HG03460 (cell line): ENCODE measurements around the gene ACSF3.
"Not testable (repeated sequence)": the region's sequence is repeated elsewhere in the genome, so short reads cannot be mapped to it uniquely, and the experiment has no call there.

Experiments
- ATAC-seq: cut with Tn5 transposase; IDR thresholded peaks from one replicate; pipeline ENCODE4 v1.9.1; 2021; ENCODE audit not compliant: unreplicated experiment

The ACSF3 gene

GRCh38 chr16:89156740-89157645, 63.3 kb downstream of the ACSF3 start:
- ATAC-seq: no peak

- ATAC-seq: no peak
Observed at GRCh38 chr16:89157778-89158177, 64.1 kb downstream of the ACSF3 start.

GRCh38 chr16:89159066-89159849, 65.6 kb downstream of the ACSF3 start:
- no peak for ATAC-seq

- ATAC-seq: no peak
Observed at GRCh38 chr16:89159850-89160354, 66.2 kb downstream of the ACSF3 start.

- ATAC-seq: no peak
Observed at GRCh38 chr16:89160977-89161701, 67.5 kb downstream of the ACSF3 start.

GRCh38 chr16:89161763-89162713, 68.4 kb downstream of the ACSF3 start:
- ATAC-seq: no peak

- no peak for ATAC-seq
Observed at GRCh38 chr16:89163297-89163696, 69.6 kb downstream of the ACSF3 start.

- ATAC-seq: no peak
Observed at GRCh38 chr16:89164436-89164835, 70.8 kb downstream of the ACSF3 start.

- no peak for ATAC-seq
Observed at GRCh38 chr16:89164847-89165680, 71.4 kb downstream of the ACSF3 start.

- ATAC-seq: not testable (repeated sequence)
Observed at GRCh38 chr16:89165681-89165979, 72.0 kb downstream of the ACSF3 start.

GRCh38 chr16:89166696-89167424, 73.2 kb downstream of the ACSF3 start:
- no peak for ATAC-seq

GRCh38 chr16:89167425-89167941, 73.8 kb downstream of the ACSF3 start:
- ATAC-seq: no peak

- no peak for ATAC-seq
Observed at GRCh38 chr16:89168381-89169189, 74.9 kb downstream of the ACSF3 start.

GRCh38 chr16:89169778-89170177, 76.1 kb downstream of the ACSF3 start:
- ATAC-seq: no peak

- ATAC-seq: no peak
Observed at GRCh38 chr16:89170346-89171215, 76.9 kb downstream of the ACSF3 start.
